HL-60 (cell line): Measurements from ENCODE around the gene ENPP1.

Experiments used
- DNase-seq, 2 experiments: peaks; one replicate each; pipeline ENCODE4 v3.0.0-alpha.2; 2010 to 2020; ENCODE audit warnings: low read depth in 1 of 2, low spot score in 1 of 2
- H3K27ac ChIP-seq: fragments of 250-450 bp; sonication (Bioruptor Pico); replicated peaks from 2 replicates; pipeline ENCODE4 v1.5.1; 2020; ENCODE audit warnings: mild to moderate bottlenecking, moderate library complexity
- H3K27me3 ChIP-seq: fragments of 250-450 bp; sonication (Bioruptor Pico); 2 replicates; pipeline ENCODE4 v1.5.1; 2021; ENCODE audit warnings: mild to moderate bottlenecking, moderate library complexity; ENCODE audit not compliant: insufficient read depth, poor library complexity, severe bottlenecking
- H3K4me3 ChIP-seq: replicated peaks from 2 replicates; pipeline ENCODE4 v1.5.1; 2011; ENCODE audit warnings: mild to moderate bottlenecking, control low read depth, low read length; ENCODE audit not compliant: insufficient read depth
- GABPA ChIP-seq: IDR thresholded peaks from 2 replicates; pipeline ENCODE4 v1.6.1; 2012; ENCODE audit warnings: low read depth
- POLR2AphosphoS5 ChIP-seq: IDR thresholded peaks from 2 replicates; pipeline ENCODE4 v1.6.1; 2012; ENCODE audit warnings: low read depth
- SPI1 ChIP-seq: IDR thresholded peaks from 2 replicates; pipeline ENCODE4 v1.6.1; 2012; ENCODE audit warnings: low read depth, mild to moderate bottlenecking, borderline replicate concordance
- TF ChIP-seq, protein P1 (sequence below): IDR thresholded peaks from one replicate; pipeline ENCODE4 v1.5.1; 2011; ENCODE audit warnings: low read length, control low read depth, inconsistent platforms; ENCODE audit not compliant: insufficient read depth
- TF ChIP-seq, protein P2 (sequence below): IDR thresholded peaks from 2 replicates; pipeline ENCODE4 v1.6.1; 2012; ENCODE audit warnings: low read depth; ENCODE audit not compliant: insufficient replicate concordance

ENPP1 gene

DNA sequence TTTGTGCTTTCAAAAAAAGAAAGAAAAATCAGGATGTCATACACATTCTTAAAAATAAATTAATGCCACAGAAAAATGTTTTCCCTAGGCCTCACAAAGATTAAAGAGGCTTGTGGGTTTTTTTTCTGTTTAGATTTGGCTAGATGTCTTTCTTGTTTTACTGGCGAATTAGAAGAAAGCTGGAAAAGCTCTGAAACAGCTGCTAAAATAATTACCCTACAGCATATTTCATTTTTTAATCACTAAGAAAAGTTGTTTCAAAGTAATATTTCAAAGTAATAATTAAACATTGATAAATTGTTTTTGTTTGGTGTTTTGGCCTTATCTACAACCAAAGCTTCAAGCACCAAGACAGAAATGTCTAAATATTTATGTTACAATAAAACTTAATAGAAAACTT is 3.7 kb upstream of the ENPP1 start:
- no peak for TF ChIP-seq SPI1
- TF ChIP-seq, protein P1, sequence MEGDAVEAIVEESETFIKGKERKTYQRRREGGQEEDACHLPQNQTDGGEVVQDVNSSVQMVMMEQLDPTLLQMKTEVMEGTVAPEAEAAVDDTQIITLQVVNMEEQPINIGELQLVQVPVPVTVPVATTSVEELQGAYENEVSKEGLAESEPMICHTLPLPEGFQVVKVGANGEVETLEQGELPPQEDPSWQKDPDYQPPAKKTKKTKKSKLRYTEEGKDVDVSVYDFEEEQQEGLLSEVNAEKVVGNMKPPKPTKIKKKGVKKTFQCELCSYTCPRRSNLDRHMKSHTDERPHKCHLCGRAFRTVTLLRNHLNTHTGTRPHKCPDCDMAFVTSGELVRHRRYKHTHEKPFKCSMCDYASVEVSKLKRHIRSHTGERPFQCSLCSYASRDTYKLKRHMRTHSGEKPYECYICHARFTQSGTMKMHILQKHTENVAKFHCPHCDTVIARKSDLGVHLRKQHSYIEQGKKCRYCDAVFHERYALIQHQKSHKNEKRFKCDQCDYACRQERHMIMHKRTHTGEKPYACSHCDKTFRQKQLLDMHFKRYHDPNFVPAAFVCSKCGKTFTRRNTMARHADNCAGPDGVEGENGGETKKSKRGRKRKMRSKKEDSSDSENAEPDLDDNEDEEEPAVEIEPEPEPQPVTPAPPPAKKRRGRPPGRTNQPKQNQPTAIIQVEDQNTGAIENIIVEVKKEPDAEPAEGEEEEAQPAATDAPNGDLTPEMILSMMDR: no peak
- TF ChIP-seq, protein P2, sequence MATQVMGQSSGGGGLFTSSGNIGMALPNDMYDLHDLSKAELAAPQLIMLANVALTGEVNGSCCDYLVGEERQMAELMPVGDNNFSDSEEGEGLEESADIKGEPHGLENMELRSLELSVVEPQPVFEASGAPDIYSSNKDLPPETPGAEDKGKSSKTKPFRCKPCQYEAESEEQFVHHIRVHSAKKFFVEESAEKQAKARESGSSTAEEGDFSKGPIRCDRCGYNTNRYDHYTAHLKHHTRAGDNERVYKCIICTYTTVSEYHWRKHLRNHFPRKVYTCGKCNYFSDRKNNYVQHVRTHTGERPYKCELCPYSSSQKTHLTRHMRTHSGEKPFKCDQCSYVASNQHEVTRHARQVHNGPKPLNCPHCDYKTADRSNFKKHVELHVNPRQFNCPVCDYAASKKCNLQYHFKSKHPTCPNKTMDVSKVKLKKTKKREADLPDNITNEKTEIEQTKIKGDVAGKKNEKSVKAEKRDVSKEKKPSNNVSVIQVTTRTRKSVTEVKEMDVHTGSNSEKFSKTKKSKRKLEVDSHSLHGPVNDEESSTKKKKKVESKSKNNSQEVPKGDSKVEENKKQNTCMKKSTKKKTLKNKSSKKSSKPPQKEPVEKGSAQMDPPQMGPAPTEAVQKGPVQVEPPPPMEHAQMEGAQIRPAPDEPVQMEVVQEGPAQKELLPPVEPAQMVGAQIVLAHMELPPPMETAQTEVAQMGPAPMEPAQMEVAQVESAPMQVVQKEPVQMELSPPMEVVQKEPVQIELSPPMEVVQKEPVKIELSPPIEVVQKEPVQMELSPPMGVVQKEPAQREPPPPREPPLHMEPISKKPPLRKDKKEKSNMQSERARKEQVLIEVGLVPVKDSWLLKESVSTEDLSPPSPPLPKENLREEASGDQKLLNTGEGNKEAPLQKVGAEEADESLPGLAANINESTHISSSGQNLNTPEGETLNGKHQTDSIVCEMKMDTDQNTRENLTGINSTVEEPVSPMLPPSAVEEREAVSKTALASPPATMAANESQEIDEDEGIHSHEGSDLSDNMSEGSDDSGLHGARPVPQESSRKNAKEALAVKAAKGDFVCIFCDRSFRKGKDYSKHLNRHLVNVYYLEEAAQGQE: no peak
- TF ChIP-seq GABPA: no peak
- TF ChIP-seq POLR2AphosphoS5: no peak
- no peak overlapping the region for H3K4me3 ChIP-seq
- H3K27me3 ChIP-seq: peaks cover 23% of the 10 kb centered on the region

DNA sequence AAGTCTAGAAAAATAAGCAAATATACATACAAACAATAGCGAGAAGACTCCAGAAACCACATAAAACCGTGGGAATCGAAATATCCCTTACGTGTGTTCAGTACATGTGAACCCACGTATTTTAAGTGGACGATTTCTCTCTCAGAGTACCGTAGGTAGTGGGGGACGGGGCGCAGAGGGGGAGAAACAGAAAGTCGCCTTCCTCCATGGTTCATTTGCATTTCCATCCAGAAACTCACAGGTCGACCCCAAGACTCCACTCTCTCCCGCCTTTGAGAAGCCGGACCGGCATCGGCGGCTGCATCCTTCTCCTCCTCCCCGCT is 538 bp upstream of the ENPP1 start:
- peaks cover 26% of the 10 kb centered on the region for H3K27me3 ChIP-seq
- DNase-seq: no peak
- TF ChIP-seq POLR2AphosphoS5 (no peak), SPI1 (no peak), GABPA (no peak)
- TF ChIP-seq, protein P1: no peak
- TF ChIP-seq, protein P2: no peak
- peak overlapping the region; percentile 22 for H3K4me3 ChIP-seq
- no peak overlapping the region for H3K27ac ChIP-seq

More for the DNA sequence above, 3.7 kb upstream of the ENPP1 start:
- DNase-seq: no peak
- H3K27ac ChIP-seq: no peak overlapping the region

DNA sequence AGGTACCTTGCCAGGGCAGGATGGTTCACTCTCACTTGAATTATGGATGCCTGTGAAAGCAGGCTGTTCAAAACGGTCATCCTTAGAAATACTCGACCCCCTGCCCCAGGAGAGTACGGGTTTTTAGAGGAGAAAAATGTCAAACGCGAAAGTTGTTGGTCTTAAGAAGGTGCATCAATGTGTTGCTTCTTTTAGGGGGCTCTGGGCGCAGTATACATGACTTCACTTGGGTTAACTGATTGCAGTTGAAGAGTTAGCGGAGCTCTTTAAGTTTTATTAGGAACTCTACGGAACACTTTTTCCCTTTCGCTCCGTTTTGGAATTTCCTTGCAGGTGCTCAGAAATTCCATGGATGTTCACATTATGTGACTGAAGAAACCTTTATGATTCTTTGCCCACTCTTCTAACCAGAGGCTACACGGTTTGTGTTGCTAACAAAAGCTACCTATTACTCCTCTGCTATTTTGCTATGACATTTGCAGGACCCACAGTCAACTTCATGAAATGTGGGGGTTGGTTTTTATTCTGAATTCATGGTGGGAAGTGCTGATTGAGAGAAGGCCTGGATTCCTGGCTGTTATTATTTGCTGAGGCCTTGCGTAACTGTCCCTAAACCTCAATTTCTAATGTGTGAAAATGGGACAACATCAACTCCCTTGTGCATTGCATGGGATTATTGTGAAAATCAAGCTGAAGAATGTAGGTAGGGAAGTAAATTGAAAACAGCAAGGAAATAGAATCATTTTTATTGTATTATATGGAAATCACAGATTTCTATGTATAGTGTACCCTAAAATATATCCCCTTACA is 845 bp downstream of the ENPP1 start:
- H3K4me3 ChIP-seq: peak overlapping the region; percentile 24
- peaks cover 26% of the 10 kb centered on the region for H3K27me3 ChIP-seq
- no peak overlapping the region for H3K27ac ChIP-seq
- TF ChIP-seq POLR2AphosphoS5 (no peak), GABPA (no peak), SPI1 (no peak)
- TF ChIP-seq, protein P1: no peak
- TF ChIP-seq, protein P2: no peak
- DNase-seq: no peak
